ENCODE data around the gene LRRC2. TPM values are rescaled to one million over a fixed set of nuclear protein-coding genes. Genes with fewer than 3 reads are reported as not detected.

Gene LRRC2
- total RNA-seq, 1 donor from 2014 or later, result 0.87 TPM

- no peak overlapping the region for H3K27ac Mint-ChIP-seq
- H3K36me3 Mint-ChIP-seq, result no peaks in the 10 kb centered on the region
- peaks cover under 1% of the 10 kb centered on the region for H3K27me3 Mint-ChIP-seq (ENCODE audit: low read depth)
- peaks cover 2% of the 10 kb centered on the region for H3K4me1 Mint-ChIP-seq
- TF ChIP-seq, protein P1, sequence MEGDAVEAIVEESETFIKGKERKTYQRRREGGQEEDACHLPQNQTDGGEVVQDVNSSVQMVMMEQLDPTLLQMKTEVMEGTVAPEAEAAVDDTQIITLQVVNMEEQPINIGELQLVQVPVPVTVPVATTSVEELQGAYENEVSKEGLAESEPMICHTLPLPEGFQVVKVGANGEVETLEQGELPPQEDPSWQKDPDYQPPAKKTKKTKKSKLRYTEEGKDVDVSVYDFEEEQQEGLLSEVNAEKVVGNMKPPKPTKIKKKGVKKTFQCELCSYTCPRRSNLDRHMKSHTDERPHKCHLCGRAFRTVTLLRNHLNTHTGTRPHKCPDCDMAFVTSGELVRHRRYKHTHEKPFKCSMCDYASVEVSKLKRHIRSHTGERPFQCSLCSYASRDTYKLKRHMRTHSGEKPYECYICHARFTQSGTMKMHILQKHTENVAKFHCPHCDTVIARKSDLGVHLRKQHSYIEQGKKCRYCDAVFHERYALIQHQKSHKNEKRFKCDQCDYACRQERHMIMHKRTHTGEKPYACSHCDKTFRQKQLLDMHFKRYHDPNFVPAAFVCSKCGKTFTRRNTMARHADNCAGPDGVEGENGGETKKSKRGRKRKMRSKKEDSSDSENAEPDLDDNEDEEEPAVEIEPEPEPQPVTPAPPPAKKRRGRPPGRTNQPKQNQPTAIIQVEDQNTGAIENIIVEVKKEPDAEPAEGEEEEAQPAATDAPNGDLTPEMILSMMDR (IDR thresholded peaks at IDR 0.05; ENCODE audit: unreplicated experiment), result no peak
- DNase-seq (ENCODE audit: low spot score in 2 of 2, unreplicated experiment in 2 of 2), result no peak
- H3K9me3 Mint-ChIP-seq, result no peaks in the 10 kb centered on the region
- H3K4me3 Mint-ChIP-seq, result no peak overlapping the region
Measured at GRCh38 chr3:46609944-46610722, 44.0 kb upstream of the LRRC2 start.

DNA sequence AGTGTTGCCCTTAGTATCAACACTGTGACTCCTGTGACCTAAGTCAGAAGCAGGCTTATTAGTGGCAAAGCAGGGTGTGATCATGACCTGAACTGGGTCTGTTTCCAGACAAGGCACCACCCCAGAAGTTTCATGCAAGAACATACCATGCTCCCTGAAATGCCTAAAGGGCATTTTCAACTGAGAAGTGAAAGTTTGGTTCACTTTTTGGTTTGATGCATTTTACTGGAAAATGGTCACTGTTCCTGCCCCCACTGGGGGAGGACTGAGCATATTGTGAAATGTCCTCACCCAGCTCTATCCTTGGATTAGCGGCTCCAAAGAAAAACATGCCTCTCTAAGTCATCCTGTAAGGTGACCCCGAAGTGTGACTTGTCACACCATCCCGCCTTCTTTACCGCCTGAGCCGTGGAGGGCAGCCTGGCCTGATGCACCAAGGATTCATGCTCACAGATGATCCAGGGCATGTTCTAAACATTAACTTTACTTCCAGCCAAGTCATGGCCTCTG, 43.2 kb upstream of the LRRC2 start:
- no peaks in the 10 kb centered on the region for H3K36me3 Mint-ChIP-seq
- H3K27ac Mint-ChIP-seq, result no peak overlapping the region
- H3K9me3 Mint-ChIP-seq, result no peaks in the 10 kb centered on the region
- DNase-seq (ENCODE audit: low spot score in 2 of 2, unreplicated experiment in 2 of 2), result no peak
- H3K27me3 Mint-ChIP-seq (ENCODE audit: low read depth), result no peaks in the 10 kb centered on the region
- no peak overlapping the region for H3K4me3 Mint-ChIP-seq
- TF ChIP-seq, protein P1 (IDR thresholded peaks at IDR 0.05; ENCODE audit: unreplicated experiment), result no peak
- peaks cover 2% of the 10 kb centered on the region for H3K4me1 Mint-ChIP-seq

DNA sequence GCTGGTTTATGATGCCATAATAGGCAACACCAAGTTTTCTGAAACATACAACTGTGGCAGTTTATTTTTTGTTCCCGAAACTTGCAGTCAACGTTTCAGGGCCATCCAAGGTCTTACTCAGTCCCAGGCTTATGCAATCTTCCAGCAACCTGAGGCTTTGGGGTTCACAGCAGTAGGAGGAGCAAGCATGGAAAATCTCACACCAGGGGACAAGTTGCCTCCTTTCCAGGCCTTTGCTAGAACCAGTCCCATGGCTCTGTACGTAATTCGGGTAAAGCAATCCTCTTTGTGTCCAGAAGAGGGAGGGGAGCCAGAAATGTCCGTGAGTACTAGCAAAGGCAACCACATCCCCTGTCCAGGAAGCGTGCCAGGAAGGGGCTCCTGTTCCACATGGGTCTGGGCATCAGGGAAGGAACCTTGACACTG, 41.5 kb upstream of the LRRC2 start:
- H3K27ac Mint-ChIP-seq, result no peak overlapping the region
- DNase-seq (ENCODE audit: low spot score in 2 of 2, unreplicated experiment in 2 of 2), result no peak
- H3K9me3 Mint-ChIP-seq, result no peaks in the 10 kb centered on the region
- TF ChIP-seq, protein P1 (IDR thresholded peaks at IDR 0.05; ENCODE audit: unreplicated experiment), result no peak
- H3K4me1 Mint-ChIP-seq, result peaks cover 2% of the 10 kb centered on the region
- no peaks in the 10 kb centered on the region for H3K36me3 Mint-ChIP-seq
- no peak overlapping the region for H3K4me3 Mint-ChIP-seq
- no peaks in the 10 kb centered on the region for H3K27me3 Mint-ChIP-seq (ENCODE audit: low read depth)

GRCh38 chr3:46604127-46604526, 38.0 kb upstream of the LRRC2 start:
- TF ChIP-seq, protein P1 (IDR thresholded peaks at IDR 0.05; ENCODE audit: unreplicated experiment), result no peak
- Mint-ChIP-seq H3K27me3 (ENCODE audit: low read depth) (peaks cover 8% of the 10 kb centered on the region), H3K27ac (no peak overlapping the region), H3K9me3 (no peaks in the 10 kb centered on the region), H3K36me3 (no peaks in the 10 kb centered on the region), H3K4me1 (no peaks in the 10 kb centered on the region), H3K4me3 (no peak overlapping the region)
- no peak for DNase-seq (ENCODE audit: low spot score in 2 of 2, unreplicated experiment in 2 of 2)

GRCh38 chr3:46603446-46604046, 37.4 kb upstream of the LRRC2 start:
- no peak for DNase-seq (ENCODE audit: low spot score in 2 of 2, unreplicated experiment in 2 of 2)
- Mint-ChIP-seq H3K4me3 (no peak overlapping the region), H3K9me3 (no peaks in the 10 kb centered on the region), H3K36me3 (no peaks in the 10 kb centered on the region), H3K4me1 (no peaks in the 10 kb centered on the region), H3K27ac (no peak overlapping the region), H3K27me3 (ENCODE audit: low read depth) (peaks cover 9% of the 10 kb centered on the region)
- TF ChIP-seq, protein P1 (IDR thresholded peaks at IDR 0.05; ENCODE audit: unreplicated experiment), result no peak
